DND-41 (cell line): ENCODE measurements around the gene TACR1.

Experiments
- CTCF ChIP-seq: IDR thresholded peaks from 2 replicates; pipeline ENCODE4 v1.5.1; 2012; ENCODE audit warnings: borderline replicate concordance, low read length, moderate library complexity, mild to moderate bottlenecking; ENCODE audit not compliant: poor library complexity, severe bottlenecking; ENCODE audit errors: extremely low read depth
- EZH2 ChIP-seq: IDR thresholded peaks from 3 replicates; pipeline ENCODE4 v1.6.1; 2012; ENCODE audit warnings: borderline replicate concordance, low read depth, mild to moderate bottlenecking, moderate library complexity, low read length, inconsistent platforms; ENCODE audit not compliant: severe bottlenecking

GRCh38 chr2:75204833-75205232, 5.5 kb upstream of the TACR1 start:
- TF ChIP-seq EZH2 (no peak), CTCF (no peak)
